SKM-1 treated with dmso at 0.1 percent for 144 hours (cell line): ENCODE data around the gene PPP4C.
"Not testable (repeated sequence)": the region's sequence is repeated elsewhere in the genome, so short reads cannot be mapped to it uniquely, and the experiment has no call there.

Experiments
- DNase-seq: peaks from one replicate; lab custom pipeline; 2025; ENCODE audit not compliant: unreplicated experiment; lab: John Stamatoyannopoulos, UW

PPP4C gene

GRCh38 chr16:30122604-30123160 is 46.9 kb downstream of the PPP4C start:
- no peak for DNase-seq

DNA sequence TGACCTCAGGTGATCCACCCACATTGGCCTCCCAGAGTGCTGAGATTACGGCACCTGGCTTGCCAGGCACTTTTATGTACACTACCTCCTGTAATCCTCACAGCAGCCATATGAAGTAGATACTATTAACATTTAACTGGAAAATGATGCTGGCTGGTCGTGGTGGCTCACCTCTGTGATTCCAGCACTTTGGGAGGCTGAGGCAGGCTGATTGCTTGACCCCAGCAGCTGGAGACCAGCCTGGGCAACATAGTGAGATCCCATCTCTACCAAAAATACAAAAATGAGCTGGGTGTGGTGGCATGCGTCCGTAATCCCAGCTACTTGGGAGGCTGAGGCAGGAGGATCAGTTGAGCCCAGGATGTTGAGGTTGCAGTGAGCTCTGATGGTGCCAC is 49.2 kb downstream of the PPP4C start:
- no peak for DNase-seq

DNA sequence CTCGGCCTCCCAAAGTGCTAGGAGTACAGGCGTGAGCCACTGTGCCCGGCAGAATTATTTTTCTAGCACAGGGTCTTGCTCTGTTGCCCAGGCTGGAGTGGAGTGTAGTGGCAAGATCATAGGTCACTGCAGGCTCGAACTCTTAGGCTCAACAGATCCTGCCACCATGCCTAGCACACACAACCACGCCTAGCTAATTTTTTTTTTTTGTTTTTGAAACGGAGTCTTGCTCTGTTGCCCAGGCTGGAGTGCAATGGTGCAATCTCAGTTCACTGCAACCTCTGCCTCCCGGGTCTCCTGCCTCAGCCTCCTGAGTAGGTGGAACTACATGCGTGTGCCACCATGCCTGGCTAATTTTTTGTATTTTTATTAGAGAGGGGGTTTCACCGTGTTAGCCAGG is 49.9 kb downstream of the PPP4C start:
- not testable (repeated sequence) for DNase-seq

DNA sequence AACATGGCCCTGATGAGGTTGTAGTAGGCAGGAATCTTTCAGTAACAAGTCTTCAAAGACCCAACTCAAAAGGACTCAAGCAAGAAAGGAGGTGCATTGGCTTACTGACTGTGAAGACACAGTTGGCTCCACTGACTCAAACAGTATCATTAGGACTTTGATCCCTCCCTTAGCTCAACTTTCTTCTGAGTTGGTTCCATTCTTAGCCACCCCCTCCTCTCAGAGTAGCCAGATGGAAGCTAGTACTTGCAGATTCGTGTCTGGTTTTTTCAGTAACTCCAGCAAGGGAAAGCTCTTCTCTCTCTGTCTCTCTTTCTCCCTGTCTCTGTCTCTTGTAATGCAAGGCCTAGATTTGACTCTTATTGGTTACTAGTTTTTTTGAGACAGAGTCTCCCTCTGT is 52.2 kb downstream of the PPP4C start:
- no peak for DNase-seq

GRCh38 chr16:30131869-30132475 is 56.2 kb downstream of the PPP4C start:
- DNase-seq: no peak

- no peak for DNase-seq
These were observed 56.8 kb downstream of the PPP4C start for GRCh38 chr16:30132591-30132990.
